ENCODE data around the gene GAA. TPM values are rescaled to one million over a fixed set of nuclear protein-coding genes. Genes with fewer than 3 reads are reported as not detected.

Gene GAA
- total RNA-seq, 1 experiment from 2014 or later = 30.3 TPM

- H3K27ac Mint-ChIP-seq = no peak overlapping the region
- no peak overlapping the region for H2BK120ac ChIP-seq (ENCODE audit: low read depth, low read length, poor library complexity, severe bottlenecking)
- H4K20me1 ChIP-seq (ENCODE audit: control insufficient read depth, insufficient read depth, insufficient read length) = no peaks in the 10 kb centered on the region
Measured at GRCh38 chr17:80092959-80093358, 8.4 kb upstream of the GAA start.

More at GRCh38 chr17:80092959-80093358, 8.4 kb upstream of the GAA start:
- Histone ChIP-seq H3K14ac (ENCODE audit: insufficient read depth, low read length) (no peak overlapping the region), H3K27ac (ENCODE audit: insufficient read length, low read depth, low read length) (no peak overlapping the region), H3K23ac (ENCODE audit: insufficient read length, low read depth, low read length) (no peak overlapping the region), H4K91ac (ENCODE audit: insufficient read length, low read depth, low read length) (no peak overlapping the region), H2AFZ (ENCODE audit: low read length) (no peak overlapping the region), H3K56ac (ENCODE audit: insufficient read length, low read depth, low read length) (no peak overlapping the region), H3K18ac (ENCODE audit: insufficient read length, low read depth, low read length) (no peak overlapping the region), H3K27me3 (ENCODE audit: insufficient read depth, low read length) (no peaks in the 10 kb centered on the region), H3K4me2 (ENCODE audit: insufficient read depth, insufficient read length, low read length) (no peak overlapping the region), H3K23me2 (ENCODE audit: insufficient read length, low read depth, low read length, poor library complexity, severe bottlenecking) (no peaks in the 10 kb centered on the region), H3K4ac (ENCODE audit: low read depth, low read length) (no peak overlapping the region), H4K8ac (replicated peaks; ENCODE audit: insufficient read length, low read depth, low read length) (no peak overlapping the region), H3K9ac (ENCODE audit: extremely low read depth, insufficient read length, low read length) (no peak overlapping the region), H2AK5ac (ENCODE audit: insufficient read length, low read length) (no peak overlapping the region), H3K9me3 (ENCODE audit: control insufficient read depth, low read depth, low read length) (no peaks in the 10 kb centered on the region), H3K79me2 (ENCODE audit: insufficient read depth, low read length) (no peaks in the 10 kb centered on the region), H3K4me1 (ENCODE audit: insufficient read depth, low read length) (no peaks in the 10 kb centered on the region), H2BK12ac (ENCODE audit: insufficient read length, low read depth, low read length) (no peak overlapping the region), H3T11ph (ENCODE audit: low read length) (no peak overlapping the region), H4K5ac (ENCODE audit: insufficient read length, low read depth, low read length) (no peak overlapping the region), H3K79me1 (ENCODE audit: insufficient read depth, low read depth, low read length, poor library complexity, severe bottlenecking) (no peaks in the 10 kb centered on the region), H2BK15ac (ENCODE audit: low read depth, low read length) (no peak overlapping the region), H2BK20ac (ENCODE audit: low read depth, low read length, poor library complexity, severe bottlenecking) (no peak overlapping the region), H2BK5ac (ENCODE audit: insufficient read length, low read length) (no peak overlapping the region)
- no peaks in the 10 kb centered on the region; a peak in 1 of 5 replicates for H3K9me3 Mint-ChIP-seq
- no peak for TF ChIP-seq CTCF (conservative IDR thresholded peaks at IDR 0.05)
- peaks cover 3 to 4% of the 10 kb centered on the region in 2 experiments; a peak in 2 of 4 replicates for H3K4me1 Mint-ChIP-seq
- WGBS (ENCODE audit: extremely low coverage, insufficient read length, low lambda C conversion rate) = no CpG with 5 or more reads among the region's 8 CpGs
- no peak overlapping the region for H3K4me3 Mint-ChIP-seq
- no peak for DNase-seq
- peaks cover 2% of the 10 kb centered on the region for H3K27me3 Mint-ChIP-seq (ENCODE audit: low read depth)
- peaks cover 0 to 4% (median 0%) of the 10 kb centered on the region in 3 experiments; a peak in 1 of 7 replicates for H3K36me3 Mint-ChIP-seq (ENCODE audit: insufficient read depth in 1 of 3, low read depth in 3 of 3)

All from H9 (cell line).